CD4-positive, alpha-beta T cell treated with Interleukin-2 at 100 ng/mL for 4 hours (primary cell): ENCODE results near the gene PPEF1.
A peak's percentile ranks its signal among the peaks of the same experiment; 100 is the strongest.

Experiments
- DNase-seq: peaks from one replicate; pipeline ENCODE4 v3.0.0-alpha.2; 2020; ENCODE audit warnings: low spot score

PPEF1 gene, protein sequence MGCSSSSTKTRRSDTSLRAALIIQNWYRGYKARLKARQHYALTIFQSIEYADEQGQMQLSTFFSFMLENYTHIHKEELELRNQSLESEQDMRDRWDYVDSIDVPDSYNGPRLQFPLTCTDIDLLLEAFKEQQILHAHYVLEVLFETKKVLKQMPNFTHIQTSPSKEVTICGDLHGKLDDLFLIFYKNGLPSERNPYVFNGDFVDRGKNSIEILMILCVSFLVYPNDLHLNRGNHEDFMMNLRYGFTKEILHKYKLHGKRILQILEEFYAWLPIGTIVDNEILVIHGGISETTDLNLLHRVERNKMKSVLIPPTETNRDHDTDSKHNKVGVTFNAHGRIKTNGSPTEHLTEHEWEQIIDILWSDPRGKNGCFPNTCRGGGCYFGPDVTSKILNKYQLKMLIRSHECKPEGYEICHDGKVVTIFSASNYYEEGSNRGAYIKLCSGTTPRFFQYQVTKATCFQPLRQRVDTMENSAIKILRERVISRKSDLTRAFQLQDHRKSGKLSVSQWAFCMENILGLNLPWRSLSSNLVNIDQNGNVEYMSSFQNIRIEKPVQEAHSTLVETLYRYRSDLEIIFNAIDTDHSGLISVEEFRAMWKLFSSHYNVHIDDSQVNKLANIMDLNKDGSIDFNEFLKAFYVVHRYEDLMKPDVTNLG

DNA sequence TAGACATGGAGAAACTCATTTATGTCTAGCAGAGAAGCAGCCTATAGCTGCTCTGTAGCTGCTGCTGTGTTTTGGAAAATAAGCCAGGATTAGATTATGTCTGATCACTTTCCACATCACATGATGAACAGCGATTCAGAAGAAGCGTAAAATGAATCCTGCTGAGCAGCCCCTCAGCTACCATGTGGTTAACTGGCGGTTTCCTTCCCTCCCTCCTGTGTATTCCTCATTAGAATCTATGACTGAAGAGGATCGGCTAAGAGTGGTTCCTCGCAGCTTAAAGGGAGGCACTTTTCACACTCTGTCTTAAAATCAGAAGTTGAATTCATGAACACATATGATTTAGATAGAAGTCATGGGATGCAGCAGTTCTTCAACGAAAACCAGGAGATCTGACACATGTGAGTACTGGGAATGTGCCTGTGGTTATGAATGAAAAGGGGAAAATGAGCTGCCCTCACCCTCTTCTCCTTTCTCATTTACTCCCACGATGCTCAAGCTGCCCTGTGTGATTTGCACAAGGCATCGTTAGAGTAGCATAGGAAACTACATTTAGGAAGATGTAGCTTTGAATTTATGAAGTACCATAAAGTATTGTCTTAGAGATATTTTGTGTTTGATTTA, at the start of gene PPEF1:
Gene PPEF1 (plus strand): TSS at position 220 of the 624 bp plus-strand sequence. CDS start 136 bp downstream, at position 356.
- no peak for DNase-seq

DNA sequence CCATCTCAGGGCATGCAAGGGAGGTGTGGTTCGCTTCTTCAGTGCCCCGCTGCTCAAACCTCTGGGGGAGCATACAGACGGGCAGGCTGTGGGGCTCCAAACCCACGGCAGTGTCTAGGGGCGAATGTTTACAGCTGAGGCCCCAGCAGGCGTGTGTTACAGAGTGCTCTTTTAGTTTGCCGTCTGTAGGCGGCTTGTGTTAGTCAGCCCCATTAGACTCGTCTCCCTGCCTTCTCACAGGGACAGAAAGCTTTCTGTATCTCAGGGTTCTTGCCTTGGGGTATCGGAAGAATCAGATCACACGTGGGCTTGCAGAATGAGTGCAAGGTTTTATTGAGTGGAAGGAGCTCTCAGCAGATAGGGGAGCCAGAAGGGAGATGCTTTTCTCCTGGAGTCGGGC, 46.2 kb upstream of the PPEF1 start:
- DNase-seq: no peak

DNA sequence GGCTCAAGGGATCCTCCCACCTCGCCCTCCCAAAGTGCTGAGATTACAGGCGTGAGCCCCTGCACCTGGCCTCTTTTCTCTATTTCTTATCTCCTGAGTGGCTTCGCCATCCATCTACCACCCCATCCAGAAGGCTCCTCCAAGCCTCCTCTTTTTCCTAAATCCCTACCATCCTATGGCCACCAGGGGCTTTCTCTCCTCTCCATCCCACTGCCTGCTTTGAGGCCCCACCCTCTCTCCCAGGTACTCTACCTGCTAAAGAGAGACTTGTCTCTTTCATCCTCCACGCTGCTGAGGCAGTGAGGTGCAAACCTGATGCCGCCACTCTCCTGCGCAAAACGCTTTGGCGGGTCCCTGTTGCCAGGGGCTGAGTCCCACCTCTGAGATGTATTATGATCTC, 42.5 kb upstream of the PPEF1 start:
- no peak for DNase-seq

DNA sequence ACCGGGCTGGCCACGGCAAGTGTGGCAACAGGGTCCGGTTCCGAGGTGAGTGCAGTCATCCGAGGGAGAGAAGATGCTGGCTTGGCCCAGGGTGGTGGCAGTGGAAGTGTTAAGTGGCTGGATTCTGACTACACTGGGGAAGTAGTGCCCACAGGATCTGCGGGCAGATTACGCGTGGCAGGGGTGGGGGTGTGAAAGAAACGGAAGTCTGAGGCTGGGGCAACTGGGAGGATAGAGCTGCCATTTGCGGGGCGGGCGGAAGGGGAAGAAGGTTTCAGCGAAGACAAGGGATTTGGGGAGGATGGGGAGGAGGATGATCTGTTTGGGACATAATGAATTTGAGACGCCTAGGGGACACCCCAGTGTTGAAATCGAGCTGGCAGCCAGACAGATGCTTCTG, 40.8 kb upstream of the PPEF1 start:
- DNase-seq: no peak

DNA sequence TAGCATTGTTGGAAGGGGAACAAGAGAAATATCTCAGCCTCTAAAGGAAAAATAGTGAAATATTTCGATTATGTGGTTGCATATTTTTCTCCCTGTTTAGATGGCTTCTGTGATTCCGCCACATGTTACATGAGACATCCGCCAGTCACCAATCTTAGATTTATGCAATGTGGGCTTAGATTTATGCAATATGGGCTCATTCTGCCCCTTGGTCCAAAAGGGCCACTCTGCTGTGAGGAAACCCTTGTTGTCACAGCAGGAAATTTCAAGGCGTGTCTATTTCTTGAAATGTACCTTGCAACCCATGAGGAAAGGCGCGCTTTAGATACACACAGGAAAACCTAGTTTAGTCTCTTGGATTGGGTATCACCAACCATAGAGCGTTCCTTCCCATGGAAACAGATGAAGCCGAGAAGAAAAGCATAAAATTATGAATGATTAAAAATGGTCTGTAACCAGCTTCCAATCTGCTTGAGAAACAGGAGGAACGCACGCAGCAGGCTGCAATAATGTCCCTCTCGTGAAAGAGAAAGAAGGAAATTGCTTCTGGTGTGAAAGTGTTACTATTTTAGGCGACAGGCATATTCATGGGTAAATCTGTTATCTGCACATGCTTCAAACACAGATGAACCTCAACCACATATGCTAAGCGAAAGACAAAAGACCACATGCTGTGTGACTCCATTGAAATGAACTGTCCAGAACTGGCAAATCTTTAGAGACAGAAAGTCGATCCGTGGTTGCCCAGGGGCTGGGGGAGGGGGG, 39.2 kb upstream of the PPEF1 start:
- no peak for DNase-seq

DNA sequence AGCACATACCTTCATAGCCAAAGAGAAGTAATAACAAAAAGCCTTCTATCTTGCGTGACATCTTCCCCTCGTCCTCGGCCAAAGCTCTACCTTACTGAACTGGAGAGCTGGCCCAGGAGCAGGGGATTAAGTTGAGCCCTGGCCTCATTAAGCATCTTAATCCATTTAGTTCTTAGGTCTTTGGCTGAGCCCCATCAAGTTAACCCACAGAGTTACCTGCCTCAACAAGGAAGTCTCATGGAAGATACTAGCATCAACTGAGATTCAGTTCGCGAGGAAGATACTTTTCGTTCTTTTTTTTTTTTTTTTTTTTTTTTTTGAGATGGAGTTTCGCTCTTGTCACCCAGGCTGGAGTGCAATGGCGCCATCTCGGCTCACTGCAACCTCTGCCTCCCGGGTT, 35.4 kb upstream of the PPEF1 start, which contains the start of gene RS1:
Gene RS1 (minus strand): TSS at position 101 of the 400 bp plus-strand sequence. CDS start 40 bp downstream, at position 61.
- no peak for DNase-seq

DNA sequence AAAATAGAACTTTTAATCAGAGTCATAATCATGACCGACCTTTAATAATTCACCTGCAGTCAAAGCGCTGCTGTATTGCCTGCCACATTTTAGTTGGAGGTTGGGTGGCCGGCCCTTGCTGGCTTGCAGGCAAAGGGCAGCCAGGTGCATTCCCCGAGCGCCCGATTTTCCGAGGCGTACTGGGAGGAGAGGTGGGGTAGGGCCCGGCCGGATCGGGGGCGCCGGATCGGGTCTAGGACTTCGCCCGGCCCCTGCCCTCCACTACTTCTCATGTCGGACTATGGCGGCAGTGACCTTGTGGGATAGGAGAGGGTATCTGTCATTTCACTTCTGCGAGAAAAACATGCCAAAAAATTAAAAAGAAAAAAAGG, 33.0 kb upstream of the PPEF1 start:
- DNase-seq: no peak

DNA sequence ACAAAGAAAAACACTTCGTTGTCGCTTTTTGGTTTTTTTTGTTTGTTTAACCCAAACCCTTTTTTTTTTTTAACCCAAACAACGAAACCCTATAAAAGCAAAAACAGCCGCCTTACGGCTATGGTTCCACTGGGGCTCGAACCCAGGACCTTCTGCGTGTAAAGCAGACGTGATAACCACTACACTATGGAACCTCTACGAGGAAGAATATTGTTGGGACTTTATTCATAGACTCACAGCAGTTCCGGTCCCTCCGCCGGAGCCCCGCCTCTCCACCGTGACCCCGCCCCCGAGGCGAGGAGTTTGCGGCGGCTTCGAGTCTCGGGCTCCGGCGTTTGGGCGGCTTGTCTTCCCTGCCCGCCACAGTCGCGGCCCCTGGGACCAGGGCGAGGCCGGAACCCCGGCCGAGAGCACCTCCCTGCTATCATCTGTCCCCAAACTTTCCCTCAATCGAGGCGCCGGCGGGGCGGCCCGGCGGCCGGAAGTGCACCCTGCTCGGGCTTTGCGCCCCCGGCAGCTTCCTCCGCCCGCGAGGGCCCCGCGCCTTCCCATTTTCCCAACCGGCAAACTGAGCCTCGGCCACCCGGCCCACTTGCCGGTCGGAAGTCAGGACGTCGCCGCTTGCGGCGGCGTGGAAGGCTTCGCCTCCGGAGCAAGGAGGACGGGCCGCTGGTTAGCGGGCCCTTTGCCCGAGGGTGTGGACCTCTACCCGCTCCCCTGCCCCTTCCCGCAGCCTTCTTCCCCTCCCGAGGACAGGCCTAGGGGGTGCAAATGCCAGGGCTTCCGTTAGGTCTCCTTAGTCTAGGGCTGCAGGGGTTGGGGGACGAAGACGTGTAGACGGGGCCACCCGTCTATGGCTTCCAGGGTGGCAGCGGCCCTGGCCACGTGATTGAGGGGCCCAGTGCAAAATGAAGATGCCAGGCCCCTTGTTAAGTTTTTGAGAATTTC, 32.4 kb upstream of the PPEF1 start:
- peak; percentile 88 for DNase-seq

DNA sequence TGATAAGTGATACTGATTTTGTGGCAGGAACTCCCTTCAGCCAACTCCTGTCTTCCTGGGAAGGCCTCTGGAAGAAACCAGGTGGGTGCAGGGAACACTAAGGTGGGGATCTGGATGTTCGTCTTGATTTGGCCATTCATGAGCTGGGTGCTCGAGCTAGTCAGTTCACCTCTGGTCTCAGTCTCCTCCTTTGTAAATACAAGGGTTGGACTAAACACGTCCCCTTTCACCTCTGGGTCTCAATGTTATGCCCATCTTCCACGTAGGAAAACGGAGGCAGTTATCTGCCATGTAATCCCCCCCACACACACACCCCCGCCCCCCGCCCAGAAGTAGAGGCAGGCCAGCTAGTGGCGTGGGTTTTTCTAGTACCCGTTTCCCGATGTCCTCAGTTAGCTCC, 31.4 kb upstream of the PPEF1 start:
- DNase-seq: no peak

DNA sequence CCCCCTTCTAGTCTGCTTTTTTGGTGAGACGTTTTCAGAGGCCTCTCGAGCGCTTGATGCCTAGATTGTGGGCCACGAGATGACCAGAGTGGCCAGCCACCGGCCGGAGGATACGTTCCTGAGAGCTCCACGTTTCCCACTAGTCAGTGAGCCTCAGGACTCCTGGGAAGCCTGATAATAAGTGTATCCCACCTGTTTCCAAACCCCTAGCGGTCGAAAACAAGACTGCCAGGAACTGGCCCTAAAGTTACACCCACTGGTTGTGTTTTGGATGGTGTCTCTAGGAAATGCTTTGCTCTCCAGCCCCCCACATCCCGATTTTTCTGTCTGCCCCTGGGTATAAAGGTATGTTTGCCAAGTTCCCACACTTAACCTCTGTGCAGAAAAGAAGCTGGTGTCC, 31.0 kb upstream of the PPEF1 start:
- no peak for DNase-seq

DNA sequence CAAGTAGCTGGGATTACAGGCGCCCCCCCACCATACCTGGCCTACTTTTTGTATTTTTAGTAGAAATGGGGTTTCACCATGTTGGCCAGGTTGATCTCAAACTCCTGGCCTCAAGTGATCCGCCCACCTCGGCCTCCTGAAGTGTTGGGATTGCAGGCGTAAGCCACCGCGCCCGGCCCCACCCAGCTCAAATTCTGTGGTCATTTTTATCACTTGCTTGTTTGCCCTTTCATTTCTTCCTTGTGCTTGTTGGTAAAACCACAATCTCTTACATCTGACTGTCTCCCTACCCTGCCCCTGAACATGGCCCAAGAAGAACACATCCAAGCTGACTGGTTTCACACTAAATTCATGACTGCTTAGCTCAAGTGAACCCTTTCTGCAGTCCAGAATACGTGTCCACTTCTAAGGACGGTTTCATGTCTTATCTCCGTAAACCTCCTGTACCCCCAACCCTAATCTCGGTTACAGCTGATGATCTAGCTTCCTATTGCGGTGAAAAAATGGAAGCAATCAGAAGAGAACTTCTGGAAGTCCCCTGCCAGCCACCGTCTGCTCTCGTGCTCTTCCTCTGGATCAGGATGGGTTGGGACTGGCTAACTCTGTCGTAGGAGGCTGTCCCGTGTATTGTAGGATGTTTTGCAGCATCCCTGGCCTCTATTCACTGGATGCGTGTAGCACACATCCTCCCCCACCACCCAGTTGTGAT, 30.1 kb upstream of the PPEF1 start:
- no peak for DNase-seq

DNA sequence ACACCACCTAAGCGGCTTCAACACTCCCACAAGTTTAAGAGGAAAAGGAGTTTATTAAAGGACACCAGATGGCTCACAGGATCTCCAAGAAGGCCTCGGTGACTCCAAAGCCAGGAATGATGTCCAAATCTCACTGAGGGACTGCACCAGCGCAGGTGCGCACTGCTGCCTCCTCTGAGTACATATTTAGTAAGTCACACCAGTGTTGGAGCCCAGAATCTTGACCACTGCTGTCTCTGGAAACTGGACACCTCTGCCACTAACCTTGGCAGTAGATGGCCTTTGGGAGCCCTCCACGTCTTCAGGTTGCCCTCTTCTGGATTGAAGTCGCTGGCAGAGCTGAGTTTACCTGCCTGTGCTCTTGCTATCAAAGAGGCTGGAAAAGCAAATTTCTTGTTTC, 25.4 kb upstream of the PPEF1 start:
- no peak for DNase-seq

DNA sequence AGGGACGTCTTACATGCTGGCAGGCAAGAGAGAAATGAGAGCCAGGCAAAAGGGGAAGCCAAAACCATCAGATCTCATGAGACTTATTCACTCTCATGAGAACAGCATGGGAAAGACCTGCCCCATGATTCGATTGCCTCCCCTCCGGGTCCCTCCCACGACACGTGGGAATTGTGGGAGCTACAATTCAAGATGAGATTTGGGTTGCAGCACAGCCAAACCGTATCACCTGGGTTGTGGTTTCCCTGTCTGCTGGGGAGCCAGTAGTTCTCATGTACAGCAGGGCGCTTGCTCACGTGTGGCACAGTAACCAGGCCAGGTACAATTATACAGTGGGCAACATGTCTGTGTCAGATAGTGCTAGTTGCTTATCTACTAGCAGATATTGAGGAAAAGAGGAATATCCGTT, 24.5 kb upstream of the PPEF1 start:
- DNase-seq: no peak

DNA sequence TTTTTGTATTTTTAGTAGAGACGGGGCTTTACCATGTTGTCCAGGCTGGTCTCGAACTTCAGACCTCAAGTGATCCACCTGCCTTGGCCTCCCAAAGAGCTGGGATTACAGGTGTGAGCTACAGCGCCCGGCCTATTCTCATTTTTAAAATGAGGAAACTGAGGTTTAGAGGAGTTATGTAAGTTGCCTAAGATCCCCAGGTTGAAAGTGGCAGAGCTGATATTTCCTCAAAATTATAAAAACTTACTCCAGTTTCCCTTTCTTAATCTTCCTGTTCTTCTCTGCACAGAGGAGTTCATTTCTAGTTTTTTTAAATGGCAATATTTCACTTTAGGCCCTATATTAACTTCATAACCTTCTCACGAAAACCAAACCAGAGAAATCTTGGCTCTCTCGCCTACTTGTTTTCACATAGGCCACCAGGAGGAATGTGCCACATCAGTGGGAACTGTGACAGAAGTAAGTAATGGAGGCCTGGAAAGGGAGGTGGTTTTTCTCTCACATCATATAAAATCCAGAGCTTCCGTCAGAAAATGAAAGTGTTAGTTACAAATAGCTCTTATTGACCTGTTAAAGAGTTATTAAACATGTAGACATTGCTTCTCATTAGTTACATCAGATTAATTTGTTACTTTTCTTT, 19.5 kb upstream of the PPEF1 start:
- DNase-seq: no peak

DNA sequence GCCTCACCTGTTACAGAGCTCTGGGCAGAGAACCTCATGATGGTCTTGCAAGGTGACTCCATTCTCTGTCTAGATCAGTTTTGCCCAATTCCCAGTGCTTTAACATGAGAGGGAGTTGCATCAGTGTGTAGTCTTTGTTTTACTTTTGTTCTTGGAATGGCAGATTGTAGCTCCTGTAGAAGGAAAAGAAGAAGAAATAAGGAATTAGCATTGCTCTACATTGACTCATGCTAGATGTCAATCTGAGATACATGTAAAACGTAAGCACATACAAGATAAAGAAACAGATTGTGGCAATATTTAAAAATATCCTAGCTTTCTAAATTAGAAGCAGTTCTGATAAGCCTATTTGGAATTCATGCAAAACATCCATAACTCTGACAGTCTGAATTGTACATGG, 16.0 kb upstream of the PPEF1 start:
- DNase-seq: no peak

DNA sequence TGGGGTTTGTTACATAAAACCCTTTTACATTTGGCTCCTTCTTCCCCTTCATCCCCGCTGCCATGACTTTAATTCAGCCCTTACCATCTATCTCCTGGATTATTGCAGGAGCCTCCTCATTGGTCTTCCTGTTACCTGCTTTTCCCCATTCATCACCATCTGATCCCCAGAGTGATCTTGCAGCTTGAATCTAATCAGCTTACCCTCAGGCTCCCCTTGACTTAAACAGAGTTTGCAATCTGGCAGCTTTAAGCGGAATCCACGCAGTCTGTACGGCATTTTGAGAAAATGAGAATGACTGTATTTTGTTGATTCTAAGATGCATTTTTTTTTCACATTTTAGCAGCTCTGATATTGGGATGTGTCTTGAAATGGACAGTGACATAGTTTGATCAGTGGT, 14.9 kb upstream of the PPEF1 start:
- DNase-seq: no peak

DNA sequence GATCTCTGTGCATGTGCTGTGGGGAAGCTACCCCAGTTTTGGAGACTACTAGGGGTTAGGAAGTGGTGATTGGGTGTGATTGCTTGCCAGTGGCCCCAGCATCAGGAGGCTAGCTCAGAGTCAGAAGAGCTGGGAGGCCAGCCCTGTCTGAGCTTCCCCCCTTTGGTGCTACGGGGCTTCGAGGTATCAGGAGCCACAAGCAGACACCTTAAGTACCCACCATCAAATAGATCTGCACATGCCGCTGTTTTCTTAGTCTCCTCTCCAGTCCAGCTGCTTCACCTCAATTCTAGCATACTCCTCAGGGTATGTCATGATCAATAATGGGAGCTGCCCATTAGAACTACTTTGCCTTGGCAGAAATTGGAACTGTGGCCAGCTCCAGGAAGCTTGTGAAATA, 10.8 kb upstream of the PPEF1 start:
- no peak for DNase-seq

DNA sequence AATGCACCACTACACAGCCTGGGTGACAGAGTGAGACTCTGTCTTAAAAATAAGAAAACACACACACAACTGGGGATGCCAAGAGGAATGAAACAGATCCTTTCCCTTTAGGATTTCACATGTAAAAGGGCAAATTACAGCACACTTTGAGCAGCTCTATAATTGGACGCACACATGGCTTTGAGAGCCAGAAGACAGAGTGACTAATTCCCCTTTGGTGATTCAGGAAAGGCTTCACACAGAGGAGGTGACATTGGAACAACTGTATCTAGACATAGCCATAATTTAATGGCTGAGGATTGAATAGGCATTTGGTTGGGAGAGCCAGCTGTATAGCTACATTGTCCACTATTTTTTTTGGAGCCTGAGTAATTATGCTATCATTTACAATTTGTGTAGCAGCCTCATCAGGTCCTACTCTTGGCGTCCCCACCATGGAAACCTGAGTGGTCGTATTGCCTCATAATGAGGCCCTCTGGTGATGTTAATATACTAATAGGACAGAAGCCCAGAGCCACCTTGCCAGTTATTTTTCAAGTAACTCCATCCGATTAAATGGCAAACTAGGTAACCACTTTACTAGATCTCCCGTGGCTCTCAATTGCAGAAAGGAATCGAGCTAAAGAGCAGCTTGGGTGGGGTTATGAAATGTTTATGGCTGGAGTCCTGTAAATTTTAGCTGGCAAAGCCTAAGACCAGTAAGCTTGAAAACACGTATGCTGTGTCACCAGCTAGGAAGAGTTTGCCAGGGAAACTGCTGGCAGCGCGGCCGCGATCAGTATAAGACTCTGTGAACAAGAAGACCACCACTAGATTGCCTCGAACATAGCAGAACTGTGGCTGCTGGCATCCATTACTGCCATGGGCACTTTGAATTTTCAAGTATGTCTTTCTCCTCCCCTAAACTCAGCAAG, 8.5 kb upstream of the PPEF1 start:
- DNase-seq: no peak
